Loucy (cell line): ENCODE measurements around the gene SBK3.

ENCODE experiments used
- CTCF ChIP-seq: fragments of 200-600 bp; sonication (generic); conservative IDR thresholded peaks from 2 replicates; pipeline ENCODE4 v1.5.1; 2014; ENCODE audit warnings: mild to moderate bottlenecking, antibody characterized with exemption, low read length
- EZH2phosphoT487 ChIP-seq: fragments of 200-600 bp; IDR thresholded peaks from 2 replicates; pipeline ENCODE4 v1.6.1; 2018; ENCODE audit warnings: antibody characterized with exemption, mild to moderate bottlenecking, moderate library complexity, borderline replicate concordance

- no peak for TF ChIP-seq EZH2phosphoT487
- TF ChIP-seq CTCF: no peak
Observed at GRCh38 chr19:55527197-55528029, 17.9 kb downstream of the SBK3 start.
